Keratinocyte (primary cell): ENCODE data around the gene TRMT2B.

ENCODE experiments used
- EZH2 ChIP-seq: IDR thresholded peaks from one replicate; pipeline ENCODE4 v1.6.1; 2012; ENCODE audit warnings: inconsistent platforms, mild to moderate bottlenecking, low read length, moderate library complexity
- TF ChIP-seq, protein P1 (sequence below), 3 experiments: IDR thresholded peaks in 1 of 3; conservative IDR thresholded peaks in 1 of 3; optimal IDR thresholded peaks in 1 of 3; 2 replicates in 2 of 3; 3 replicates in 1 of 3; pipeline versions ENCODE3 to v1.5.1; 2011; ENCODE audit warnings: low read length in 3 of 3, mild to moderate bottlenecking in 3 of 3, moderate library complexity in 2 of 3, control low read depth in 1 of 3, inconsistent platforms in 1 of 3; ENCODE audit not compliant: insufficient read depth in 2 of 3; ENCODE audit errors: extremely low read depth in 1 of 3

DNA sequence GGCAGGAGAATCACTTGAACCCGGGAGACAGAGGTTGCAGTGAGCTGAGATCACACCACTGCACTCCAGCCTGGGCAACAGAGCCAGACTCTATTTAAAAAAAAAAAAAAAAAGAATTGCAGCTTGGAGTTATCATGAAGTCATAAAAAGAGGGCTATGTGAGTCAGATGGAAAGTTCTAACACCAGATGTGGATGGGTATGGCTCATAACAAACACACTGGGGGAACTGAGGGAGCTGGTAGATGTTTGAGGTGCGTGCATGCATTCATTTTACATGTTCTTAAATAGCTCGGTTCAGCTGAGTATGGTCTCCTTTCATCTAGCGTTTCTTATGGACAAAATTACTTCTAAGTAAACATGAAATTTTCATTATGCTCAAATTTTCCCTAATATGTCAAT is 11.7 kb downstream of the TRMT2B start:
- TF ChIP-seq, protein P1, sequence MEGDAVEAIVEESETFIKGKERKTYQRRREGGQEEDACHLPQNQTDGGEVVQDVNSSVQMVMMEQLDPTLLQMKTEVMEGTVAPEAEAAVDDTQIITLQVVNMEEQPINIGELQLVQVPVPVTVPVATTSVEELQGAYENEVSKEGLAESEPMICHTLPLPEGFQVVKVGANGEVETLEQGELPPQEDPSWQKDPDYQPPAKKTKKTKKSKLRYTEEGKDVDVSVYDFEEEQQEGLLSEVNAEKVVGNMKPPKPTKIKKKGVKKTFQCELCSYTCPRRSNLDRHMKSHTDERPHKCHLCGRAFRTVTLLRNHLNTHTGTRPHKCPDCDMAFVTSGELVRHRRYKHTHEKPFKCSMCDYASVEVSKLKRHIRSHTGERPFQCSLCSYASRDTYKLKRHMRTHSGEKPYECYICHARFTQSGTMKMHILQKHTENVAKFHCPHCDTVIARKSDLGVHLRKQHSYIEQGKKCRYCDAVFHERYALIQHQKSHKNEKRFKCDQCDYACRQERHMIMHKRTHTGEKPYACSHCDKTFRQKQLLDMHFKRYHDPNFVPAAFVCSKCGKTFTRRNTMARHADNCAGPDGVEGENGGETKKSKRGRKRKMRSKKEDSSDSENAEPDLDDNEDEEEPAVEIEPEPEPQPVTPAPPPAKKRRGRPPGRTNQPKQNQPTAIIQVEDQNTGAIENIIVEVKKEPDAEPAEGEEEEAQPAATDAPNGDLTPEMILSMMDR (optimal IDR thresholded peaks at IDR 0.05 in 1 of 3, IDR thresholded peaks at IDR 0.05 in 1 of 3, conservative IDR thresholded peaks at IDR 0.05 in 1 of 3; ENCODE audit: extremely low read depth in 1 of 3, insufficient read depth in 2 of 3, low read length in 3 of 3) = no peak
- no peak for TF ChIP-seq EZH2
